Measurements from ENCODE around the gene KRT33A.

KRT33A gene

GRCh38 chr17:41325611-41326010 is 25.0 kb downstream of the KRT33A start:
- Histone ChIP-seq H3K36me3 (no peaks in the 10 kb centered on the region), H3K4me3 (ENCODE audit: low read depth in 1 of 2, low read length in 1 of 2) (no peak overlapping the region), H3K27me3 (no peaks in the 10 kb centered on the region), H3K9me3 (no peaks in the 10 kb centered on the region), H3K27ac (no peak overlapping the region), H3K4me1 (ENCODE audit: control insufficient read depth in 1 of 2, insufficient read depth in 1 of 2, low read depth in 1 of 2, low read length in 1 of 2) (peaks cover 7 to 8% of the 10 kb centered on the region in 2 experiments)
- TF ChIP-seq CTCF (IDR thresholded peaks at IDR 0.05) = no peak

GRCh38 chr17:41325126-41325525 is 25.5 kb downstream of the KRT33A start:
- no peaks in the 10 kb centered on the region for H3K9me3 ChIP-seq
- no peaks in the 10 kb centered on the region for H3K36me3 ChIP-seq
- H3K27ac ChIP-seq = no peak overlapping the region
- H3K27me3 ChIP-seq = no peaks in the 10 kb centered on the region
- no peak for TF ChIP-seq CTCF (IDR thresholded peaks at IDR 0.05)
- H3K4me1 ChIP-seq (ENCODE audit: control insufficient read depth in 1 of 2, insufficient read depth in 1 of 2, low read depth in 1 of 2, low read length in 1 of 2) = peaks cover 7 to 8% of the 10 kb centered on the region in 2 experiments
- no peak overlapping the region for H3K4me3 ChIP-seq (ENCODE audit: low read depth in 1 of 2, low read length in 1 of 2)

- no peaks in the 10 kb centered on the region for H3K27me3 ChIP-seq
- no peak overlapping the region for H3K27ac ChIP-seq
- no peak for TF ChIP-seq CTCF (IDR thresholded peaks at IDR 0.05)
- peaks cover 7 to 8% of the 10 kb centered on the region in 2 experiments for H3K4me1 ChIP-seq (ENCODE audit: control insufficient read depth in 1 of 2, insufficient read depth in 1 of 2, low read depth in 1 of 2, low read length in 1 of 2)
- H3K36me3 ChIP-seq = no peaks in the 10 kb centered on the region
- H3K9me3 ChIP-seq = no peaks in the 10 kb centered on the region
- H3K4me3 ChIP-seq (ENCODE audit: low read depth in 1 of 2, low read length in 1 of 2) = no peak overlapping the region
Observed at GRCh38 chr17:41324180-41325075, 26.2 kb downstream of the KRT33A start.

GRCh38 chr17:41322903-41323895 is 27.4 kb downstream of the KRT33A start:
- no peak for TF ChIP-seq CTCF (IDR thresholded peaks at IDR 0.05)
- Histone ChIP-seq H3K9me3 (no peaks in the 10 kb centered on the region), H3K27ac (no peak overlapping the region), H3K4me3 (ENCODE audit: low read depth in 1 of 2, low read length in 1 of 2) (no peak overlapping the region), H3K4me1 (ENCODE audit: control insufficient read depth in 1 of 2, insufficient read depth in 1 of 2, low read depth in 1 of 2, low read length in 1 of 2) (peaks cover 7 to 8% of the 10 kb centered on the region in 2 experiments), H3K27me3 (no peaks in the 10 kb centered on the region), H3K36me3 (no peaks in the 10 kb centered on the region)

GRCh38 chr17:41322094-41322902 is 28.3 kb downstream of the KRT33A start:
- Histone ChIP-seq H3K27ac (no peak overlapping the region), H3K27me3 (no peaks in the 10 kb centered on the region), H3K4me1 (ENCODE audit: control insufficient read depth in 1 of 2, insufficient read depth in 1 of 2, low read depth in 1 of 2, low read length in 1 of 2) (peaks cover 7 to 8% of the 10 kb centered on the region in 2 experiments), H3K4me3 (ENCODE audit: low read depth in 1 of 2, low read length in 1 of 2) (no peak overlapping the region), H3K36me3 (no peaks in the 10 kb centered on the region), H3K9me3 (no peaks in the 10 kb centered on the region)
- TF ChIP-seq CTCF (IDR thresholded peaks at IDR 0.05) = no peak

Data from neutrophil (primary cell).